ENCODE data around the gene SHROOM4.

- TF ChIP-seq CTCF (IDR thresholded peaks at IDR 0.05): no peak
- no peak for TF ChIP-seq EZH2 (IDR thresholded peaks at IDR 0.05; ENCODE audit: borderline replicate concordance, insufficient read depth, low read depth, low read length, poor library complexity, severe bottlenecking)
Observed at GRCh38 chrX:50751091-50751490, 62.9 kb downstream of the SHROOM4 start.
